Natural killer cell (primary cell): Measurements from ENCODE around the gene SLU7. TPM values are rescaled to one million over a fixed set of nuclear protein-coding genes. Genes with fewer than 3 reads are reported as not detected.

ENCODE experiments used
- ATAC-seq, 3 donors: fragments of 150-1000 bp in 2 of 3; fragments of 200-7000 bp in 1 of 3; cut with Tn5 transposase; 1 replicate in 1 of 3; 2 replicates in 2 of 3; pipeline ENCODE4 v1.10.0; 2021; ENCODE audit warnings: mild to moderate bottlenecking in 2 of 3, moderate library complexity in 2 of 3
- DNase-seq, 2 donors: peaks; one replicate each; pipeline versions ENCODE4 v3.0.0 to v3.0.0-alpha.2; 2013 to 2021; ENCODE audit warnings: mixed read lengths in 1 of 2
- H3K27ac ChIP-seq: one replicate; pipeline ENCODE4 v1.5.1; 2013; ENCODE audit warnings: mild to moderate bottlenecking, low read length
- H3K27me3 ChIP-seq: one replicate; pipeline ENCODE4 v1.6.1; 2013; ENCODE audit warnings: low read length; ENCODE audit not compliant: control insufficient read depth, insufficient read depth
- H3K36me3 ChIP-seq: one replicate; pipeline ENCODE4 v1.6.1; 2013; ENCODE audit warnings: low read length; ENCODE audit not compliant: control insufficient read depth, insufficient read depth
- H3K4me1 ChIP-seq: one replicate; pipeline ENCODE4 v1.6.1; 2013; ENCODE audit warnings: low read length; ENCODE audit not compliant: control insufficient read depth, insufficient read depth
- H3K4me3 ChIP-seq: one replicate; pipeline ENCODE4 v1.5.1; 2013; ENCODE audit warnings: low read length
- H3K9me3 ChIP-seq: one replicate; pipeline ENCODE4 v1.6.1; 2013; ENCODE audit warnings: low read length; ENCODE audit not compliant: control insufficient read depth, insufficient read depth
- H3K27ac Mint-ChIP-seq, 2 donors: one replicate each; pipeline ENCODE4 v1.8.0; 2022; ENCODE audit warnings: mild to moderate bottlenecking in 2 of 2, mixed read lengths in 2 of 2, moderate library complexity in 1 of 2
- H3K27me3 Mint-ChIP-seq, 2 donors: one replicate each; pipeline ENCODE4 v1.8.0; 2022; ENCODE audit warnings: low read depth in 2 of 2, mixed read lengths in 2 of 2
- H3K36me3 Mint-ChIP-seq: one replicate; pipeline ENCODE4 v1.8.0; 2022; ENCODE audit warnings: mixed read lengths
- H3K4me1 Mint-ChIP-seq, 2 donors: one replicate each; pipeline ENCODE4 v1.8.0; 2022; ENCODE audit warnings: mixed read lengths in 2 of 2
- H3K4me3 Mint-ChIP-seq: one replicate; pipeline ENCODE4 v1.8.0; 2022; ENCODE audit warnings: mild to moderate bottlenecking, moderate library complexity, mixed read lengths
- H3K9me3 Mint-ChIP-seq, 2 donors: one replicate each; pipeline ENCODE4 v1.8.0; 2022; ENCODE audit warnings: mixed read lengths in 2 of 2
- CTCF ChIP-seq: fragments of 200-600 bp; IDR thresholded peaks from one replicate; pipeline ENCODE4 v1.8.0; 2022; ENCODE audit warnings: antibody characterized with exemption
- WGBS: methylation state at CpG from one replicate; pipeline ENCODE4 v1.1.7; 2013; ENCODE audit warnings: missing lambda C conversion rate; ENCODE audit not compliant: insufficient coverage; 5-methylcytosine and 5-hydroxymethylcytosine counted together
- intact Hi-C: fragments of 100-400 bp; cut with micrococcal nuclease; formaldehyde crosslinking; loops from one replicate; pipeline ENCODE4 v1.14.2; 2022
- total RNA-seq, 4 donors: library from RNA; stranded (reverse); fragments of 120-200 nt in 1 of 4; gene quantifications; one replicate each; pipeline versions ENCODE4 v1.2.3 to v1.2.4, GENCODE V29; 2013 to 2022

SLU7 gene
- total RNA-seq, 3 donors from 2014 or later (not counting 1 experiment from before 2014, with no cell fraction given), result 114 to 143 (median 118) TPM

GRCh38 chr5:160463740-160464465 lies 45.0 kb upstream of the SLU7 start:
- no peaks in the 10 kb centered on the region for H3K9me3 Mint-ChIP-seq
- no peaks in the 10 kb centered on the region for H3K27me3 ChIP-seq
- no peaks in the 10 kb centered on the region for H3K9me3 ChIP-seq
- no peak overlapping the region for H3K4me3 ChIP-seq
- WGBS, result 67% methylated on average over 7 of the region's 7 CpGs
- intact Hi-C loops, result no loop called here
- H3K4me1 ChIP-seq, result peaks cover 20% of the 10 kb centered on the region
- no peak overlapping the region for H3K4me3 Mint-ChIP-seq
- peaks cover 28 to 30% of the 10 kb centered on the region in 2 donors for H3K4me1 Mint-ChIP-seq
- H3K36me3 Mint-ChIP-seq, result no peaks in the 10 kb centered on the region
- no peak for ATAC-seq
- H3K27me3 Mint-ChIP-seq, result no peaks in the 10 kb centered on the region
- H3K36me3 ChIP-seq, result no peaks in the 10 kb centered on the region
- no peak for TF ChIP-seq CTCF
- H3K27ac ChIP-seq, result no peak overlapping the region
- H3K27ac Mint-ChIP-seq, result peak overlapping the region; percentile 48 to 59
- no peak for DNase-seq

- peaks cover 21 to 23% of the 10 kb centered on the region in 2 donors for H3K4me1 Mint-ChIP-seq
- H3K9me3 ChIP-seq, result no peaks in the 10 kb centered on the region
These were observed 44.3 kb upstream of the SLU7 start for GRCh38 chr5:160463227-160463626.

GRCh38 chr5:160462167-160462566 lies 43.3 kb upstream of the SLU7 start:
- Mint-ChIP-seq H3K9me3 (no peaks in the 10 kb centered on the region), H3K4me3 (no peak overlapping the region), H3K36me3 (no peaks in the 10 kb centered on the region), H3K27me3 (no peaks in the 10 kb centered on the region), H3K4me1 (peaks cover 11 to 13% of the 10 kb centered on the region in 2 donors), H3K27ac (no peak overlapping the region)
- Histone ChIP-seq H3K27me3 (no peaks in the 10 kb centered on the region), H3K27ac (no peak overlapping the region), H3K4me1 (peaks cover 9% of the 10 kb centered on the region), H3K4me3 (no peak overlapping the region), H3K36me3 (no peaks in the 10 kb centered on the region), H3K9me3 (no peaks in the 10 kb centered on the region)
- no peak for TF ChIP-seq CTCF
- intact Hi-C loops, result no loop called here
- WGBS, result 86% methylated on average over 1 of the region's 2 CpGs
- DNase-seq (no peak), ATAC-seq (no peak)

More at GRCh38 chr5:160463227-160463626, 44.3 kb upstream of the SLU7 start:
- Mint-ChIP-seq H3K9me3 (no peaks in the 10 kb centered on the region), H3K4me3 (no peak overlapping the region), H3K36me3 (no peaks in the 10 kb centered on the region), H3K27me3 (no peaks in the 10 kb centered on the region), H3K27ac (no peak overlapping the region)
- Histone ChIP-seq H3K4me3 (no peak overlapping the region), H3K27me3 (no peaks in the 10 kb centered on the region), H3K36me3 (no peaks in the 10 kb centered on the region), H3K27ac (no peak overlapping the region), H3K4me1 (peaks cover 19% of the 10 kb centered on the region)
- 94% methylated on average over 4 of the region's 4 CpGs for WGBS
- TF ChIP-seq CTCF, result no peak
- ATAC-seq (no peak), DNase-seq (no peak)
- intact Hi-C loops, result no loop called here

- 78% methylated on average over 5 of the region's 6 CpGs for WGBS
- ATAC-seq, result no peak
These were observed 42.5 kb upstream of the SLU7 start for GRCh38 chr5:160461378-160461777.

More at GRCh38 chr5:160461378-160461777, 42.5 kb upstream of the SLU7 start:
- Mint-ChIP-seq H3K36me3 (no peaks in the 10 kb centered on the region), H3K4me1 (peaks cover 5 to 7% of the 10 kb centered on the region in 2 donors), H3K27ac (no peak overlapping the region), H3K27me3 (peaks cover 0 to 4% of the 10 kb centered on the region in 2 donors), H3K9me3 (no peaks in the 10 kb centered on the region), H3K4me3 (no peak overlapping the region)
- no peak for TF ChIP-seq CTCF
- H3K4me1 ChIP-seq, result peaks cover 2% of the 10 kb centered on the region
- intact Hi-C loops, result no loop called here
- no peak for DNase-seq
- no peak overlapping the region for H3K4me3 ChIP-seq
- no peaks in the 10 kb centered on the region for H3K9me3 ChIP-seq
- no peaks in the 10 kb centered on the region for H3K36me3 ChIP-seq
- no peaks in the 10 kb centered on the region for H3K27me3 ChIP-seq
- H3K27ac ChIP-seq, result no peak overlapping the region
